H1 (cell line): ENCODE measurements around the gene RTL3. TPM values are rescaled to one million over a fixed set of nuclear protein-coding genes. Genes with fewer than 3 reads are reported as not detected.

Experiments used
- CTCF ChIA-PET: fragments of 300-600 bp; sonication (Branson Sonifier 250); formaldehyde crosslinking; loops from one replicate; lab custom pipeline; 2021; ENCODE audit not compliant: partially characterized antibody; lab: Charles Lee
- POLR2A ChIA-PET: fragments of 300-600 bp; sonication (Branson Sonifier 250); formaldehyde crosslinking; loops from one replicate; lab custom pipeline; 2021; ENCODE audit warnings: inconsistent platforms; ENCODE audit not compliant: partially characterized antibody; lab: Charles Lee
- DNase-seq, 2 experiments: peaks; one replicate each; pipeline versions ENCODE4 v3.0.0 to v3.0.0-alpha.2; 2010 to 2022; ENCODE audit warnings: low spot score in 2 of 2, low read depth in 1 of 2, mixed read lengths in 1 of 2
- FAIRE-seq: peaks from 2 replicates; lab custom pipeline; 2011; peaks lifted over from hg19 to GRCh38; lab: Jason Lieb, UNC
- H2AFZ ChIP-seq: 2 replicates; pipeline ENCODE4 v1.8.1; 2012; ENCODE audit warnings: low read length, inconsistent platforms
- H2AK5ac ChIP-seq: 2 replicates; pipeline ENCODE4 v1.6.1; 2013; ENCODE audit warnings: low read depth, low read length
- H2BK120ac ChIP-seq: replicated peaks from 2 replicates; pipeline ENCODE3; 2013; ENCODE audit warnings: low read depth, low read length, inconsistent platforms
- H2BK12ac ChIP-seq: 2 replicates; pipeline ENCODE4 v1.6.1; 2013; ENCODE audit warnings: low read depth, low read length
- H2BK15ac ChIP-seq: 2 replicates; pipeline ENCODE4 v1.6.1; 2013; ENCODE audit warnings: low read length
- H2BK20ac ChIP-seq: 2 replicates; pipeline ENCODE4 v1.6.1; 2013; ENCODE audit warnings: low read length
- H2BK5ac ChIP-seq: 2 replicates; pipeline ENCODE4 v1.6.1; 2013; ENCODE audit warnings: low read depth, low read length
- H3K14ac ChIP-seq: 2 replicates; pipeline ENCODE4 v1.6.1; 2013; ENCODE audit warnings: inconsistent platforms; ENCODE audit not compliant: insufficient read length
- H3K18ac ChIP-seq: 2 replicates; pipeline ENCODE4 v1.6.1; 2013; ENCODE audit warnings: low read length; ENCODE audit errors: extremely low read depth
- H3K23ac ChIP-seq: 2 replicates; pipeline ENCODE4 v1.6.1; 2013; ENCODE audit warnings: inconsistent platforms; ENCODE audit not compliant: insufficient read length
- H3K23me2 ChIP-seq: 2 replicates; pipeline ENCODE4 v1.6.1; 2013; ENCODE audit warnings: low read depth, low read length
- H3K27ac ChIP-seq: 2 replicates; pipeline ENCODE4 v1.6.1; 2011; ENCODE audit warnings: low read depth, low read length, inconsistent platforms
- H3K27me3 ChIP-seq, 4 experiments: replicated peaks in 1 of 4; 1 replicate in 1 of 4; 2 replicates in 3 of 4; pipeline versions ENCODE4 v1.6.1 to v1.8.1; 2011 to 2013; ENCODE audit warnings: low read length in 3 of 4, mild to moderate bottlenecking in 3 of 4, inconsistent platforms in 2 of 4, mixed read lengths in 2 of 4, moderate library complexity in 1 of 4; ENCODE audit not compliant: control insufficient read depth in 3 of 4, insufficient read depth in 3 of 4; ENCODE audit errors: extremely low read depth in 1 of 4
- H3K36me3 ChIP-seq, 4 experiments: 2 replicates each; pipeline versions ENCODE4 v1.6.1 to v1.8.1; 2011 to 2013; ENCODE audit warnings: mild to moderate bottlenecking in 4 of 4, low read length in 3 of 4, moderate library complexity in 2 of 4, control low read depth in 1 of 4, inconsistent platforms in 1 of 4; ENCODE audit not compliant: insufficient read depth in 4 of 4, control insufficient read depth in 2 of 4
- H3K4ac ChIP-seq: replicated peaks from 2 replicates; pipeline ENCODE3; 2013; ENCODE audit warnings: low read length, low read depth, mixed read lengths, inconsistent platforms; ENCODE audit not compliant: insufficient read length
- H3K4me1 ChIP-seq, 4 experiments: replicated peaks in 1 of 4; 1 replicate in 1 of 4; 2 replicates in 3 of 4; pipeline versions ENCODE4 v1.6.1 to v1.8.1; 2011 to 2013; ENCODE audit warnings: low read length in 3 of 4, inconsistent platforms in 2 of 4, mixed read lengths in 1 of 4; ENCODE audit not compliant: insufficient read depth in 4 of 4, control insufficient read depth in 3 of 4
- H3K4me2 ChIP-seq, 2 experiments: 2 replicates each; pipeline versions ENCODE4 v1.6.1 to v1.8.1; 2011 to 2013; ENCODE audit warnings: low read depth in 2 of 2, low read length in 2 of 2, control low read depth in 1 of 2, inconsistent platforms in 1 of 2, mild to moderate bottlenecking in 1 of 2; ENCODE audit not compliant: insufficient read depth in 1 of 2
- H3K4me3 ChIP-seq, 4 experiments: fragments of 200-600, 300-600 bp in 1 of 4; sonication (generic), shearing (Covaris generic), sonication (Bioruptor Twin) in 1 of 4; 2 replicates each; pipeline versions ENCODE4 v1.5.1 to v1.8.1; 2011 to 2016; ENCODE audit warnings: low read length in 4 of 4, low read depth in 3 of 4, control low read depth in 2 of 4, inconsistent platforms in 2 of 4, mild to moderate bottlenecking in 2 of 4, mixed read lengths in 1 of 4, moderate library complexity in 1 of 4; ENCODE audit not compliant: insufficient read depth in 2 of 4; ENCODE audit errors: extremely low read depth in 1 of 4
- H3K56ac ChIP-seq: replicated peaks from 2 replicates; pipeline ENCODE3; 2013; ENCODE audit warnings: low read depth, mild to moderate bottlenecking, mixed read lengths, low read length, inconsistent platforms; ENCODE audit not compliant: insufficient read length
- H3K79me1 ChIP-seq: 2 replicates; pipeline ENCODE4 v1.6.1; 2013; ENCODE audit warnings: low read depth, low read length, control low read depth
- H3K79me2 ChIP-seq, 2 experiments: 2 replicates each; pipeline versions ENCODE4 v1.6.1 to v1.8.1; 2012 to 2013; ENCODE audit warnings: low read length in 2 of 2, mild to moderate bottlenecking in 2 of 2, inconsistent platforms in 1 of 2; ENCODE audit not compliant: insufficient read depth in 2 of 2, control insufficient read depth in 1 of 2
- H3K9ac ChIP-seq, 4 experiments: replicated peaks in 1 of 4; 1 replicate in 1 of 4; 2 replicates in 3 of 4; pipeline versions ENCODE4 v1.6.1 to v1.8.1; 2011 to 2013; ENCODE audit warnings: low read depth in 3 of 4, low read length in 3 of 4, control low read depth in 2 of 4, mild to moderate bottlenecking in 2 of 4, moderate library complexity in 2 of 4, inconsistent platforms in 1 of 4; ENCODE audit errors: extremely low read depth in 1 of 4
- H3K9me3 ChIP-seq, 2 experiments: 2 replicates each; pipeline versions ENCODE4 v1.6.1 to v1.8.1; 2012 to 2013; ENCODE audit warnings: mild to moderate bottlenecking in 2 of 2, moderate library complexity in 2 of 2, control low read depth in 1 of 2, inconsistent platforms in 1 of 2, low read depth in 1 of 2, low read length in 1 of 2, mixed read lengths in 1 of 2; ENCODE audit not compliant: insufficient read depth in 2 of 2
- H4K20me1 ChIP-seq, 2 experiments: replicated peaks in 1 of 2; 2 replicates each; pipeline versions ENCODE3 to v1.8.1; 2011 to 2013; ENCODE audit warnings: inconsistent platforms in 2 of 2, low read length in 2 of 2, mild to moderate bottlenecking in 1 of 2; ENCODE audit not compliant: insufficient read depth in 2 of 2, control insufficient read depth in 1 of 2
- H4K5ac ChIP-seq: 2 replicates; pipeline ENCODE4 v1.6.1; 2013; ENCODE audit warnings: low read length, low read depth, mixed read lengths, inconsistent platforms; ENCODE audit not compliant: insufficient read length
- H4K8ac ChIP-seq: 2 replicates; pipeline ENCODE4 v1.8.0; 2013; ENCODE audit warnings: mild to moderate bottlenecking, moderate library complexity, low read length, inconsistent platforms; ENCODE audit not compliant: insufficient read depth; ENCODE audit errors: extremely low read depth
- H4K91ac ChIP-seq: replicated peaks from 2 replicates; pipeline ENCODE3; 2013; ENCODE audit warnings: low read length, mixed read lengths, inconsistent platforms; ENCODE audit not compliant: insufficient read length
- BCL11A ChIP-seq, 2 experiments: IDR thresholded peaks; one replicate each; pipeline ENCODE4 v1.6.1; 2011; ENCODE audit warnings: low read depth in 2 of 2, low read length in 2 of 2, mild to moderate bottlenecking in 2 of 2
- SAP30 ChIP-seq: fragments of 300-600 bp; sonication (generic); IDR thresholded peaks from 2 replicates; pipeline ENCODE4 v1.7.1; 2012; ENCODE audit warnings: low read length, moderate library complexity, mild to moderate bottlenecking, inconsistent platforms; ENCODE audit not compliant: insufficient read depth, insufficient replicate concordance
- WGBS, 2 experiments: shearing (Covaris generic) in 1 of 2; methylation state at CpG; one replicate each; pipeline versions ENCODE4 v1.1.6 to v1.1.7; 2013 to 2015; ENCODE audit warnings: low lambda C conversion rate in 2 of 2, mixed read lengths in 2 of 2, inconsistent platforms in 1 of 2, low coverage in 1 of 2, missing lambda C conversion rate in 1 of 2; ENCODE audit not compliant: insufficient replicate concordance in 2 of 2, insufficient coverage in 1 of 2, insufficient read length in 1 of 2; ENCODE audit errors: extremely low coverage in 1 of 2, missing lambda C conversion rate in 1 of 2; 5-methylcytosine and 5-hydroxymethylcytosine counted together
- polyA plus RNA-seq, 7 experiments: library from polyadenylated mRNA; depleted of rRNA in 3 of 7; stranded (reverse) in 5 of 7; unstranded in 2 of 7; fragments of >200 nt in 5 of 7; fragments of 200-250 nt in 2 of 7; gene quantifications; 1 replicate in 5 of 7; 2 replicates in 1 of 7; 4 replicates in 1 of 7; pipeline versions ENCODE4 v1.2.1 to v1.2.3, GENCODE V29; 2011 to 2013; ENCODE audit warnings: missing spikeins in 2 of 7, mixed read lengths in 2 of 7
- total RNA-seq: library from RNA; stranded (reverse); fragmentation: NEBNext Ultra II Directional; extraction: Animal tissue kit (Norgen Biotek cat#: 25700); gene quantifications from 2 replicates; pipeline ENCODE4 v1.2.1, GENCODE V29; 2021

Gene RTL3
- total and polyA plus RNA-seq, 2 of the 8 experiments (the other 6 are each of a cell fraction or from before 2014, with no cell fraction given), result not detected

- no peak overlapping the region for H3K56ac ChIP-seq
- 96% methylated on average over 5 of the region's 6 CpGs; no CpG with 5 or more reads in 1 of the 2 experiments for WGBS, 2 experiments
- TF ChIP-seq SAP30 (no peak), BCL11A (IDR thresholded peaks at IDR 0.05; ENCODE audit: low read depth in 2 of 2, low read length in 2 of 2) (no peak)
Observed at GRCh38 chrX:78658414-78658813, 714 bp downstream of the RTL3 start.

More at GRCh38 chrX:78658414-78658813, 714 bp downstream of the RTL3 start:
- Histone ChIP-seq H3K9ac (no peak overlapping the region), H3K23ac (no peak overlapping the region), H3K4me1 (no peaks in the 10 kb centered on the region), H3K27ac (no peak overlapping the region), H3K9me3 (no peaks in the 10 kb centered on the region), H2BK5ac (no peak overlapping the region), H3K79me2 (no peaks in the 10 kb centered on the region), H2BK12ac (no peak overlapping the region), H2BK20ac (no peak overlapping the region), H4K20me1 (no peaks in the 10 kb centered on the region), H2BK120ac (no peak overlapping the region), H3K79me1 (no peaks in the 10 kb centered on the region), H3K23me2 (no peaks in the 10 kb centered on the region), H3K36me3 (no peaks in the 10 kb centered on the region), H4K91ac (no peak overlapping the region), H4K8ac (no peak overlapping the region), H4K5ac (no peak overlapping the region), H2AFZ (no peak overlapping the region), H3K4ac (no peak overlapping the region), H3K4me3 (no peak overlapping the region), H2AK5ac (no peak overlapping the region), H3K14ac (no peak overlapping the region), H3K18ac (no peak overlapping the region), H3K27me3 (no peaks in the 10 kb centered on the region), H3K4me2 (no peak overlapping the region), H2BK15ac (no peak overlapping the region)
- DNase-seq, result no peak
- POLR2A ChIA-PET, result no interaction called here
- CTCF ChIA-PET, result no interaction called here
- no peak for FAIRE-seq
